Measurements from ENCODE around the gene GSK3A. TPM values are rescaled to one million over a fixed set of nuclear protein-coding genes. Genes with fewer than 3 reads are reported as not detected.

Gene GSK3A
- total RNA-seq, 4 donors from 2014 or later, result 19.1 to 32.6 (median 24.6) TPM

- H3K36me3 ChIP-seq, result peaks cover 3 to 7% of the 10 kb centered on the region in 2 donors
- H3K27ac ChIP-seq, result no peak overlapping the region
- TF ChIP-seq CTCF (IDR thresholded peaks at IDR 0.05), result no peak
- TF ChIP-seq POLR2A (IDR thresholded peaks at IDR 0.05), result no peak
- H3K4me3 ChIP-seq (replicated peaks in 1 of 3), result no peak overlapping the region
- no peaks in the 10 kb centered on the region for H3K9me3 ChIP-seq
- intact Hi-C loops (cut with DNase I), result no loop called here
- no peak for DNase-seq
- no peaks in the 10 kb centered on the region for H3K27me3 ChIP-seq
- no peaks in the 10 kb centered on the region for H3K4me1 ChIP-seq
- WGBS, 2 donors, result 84 to 88% methylated on average over 3 of the region's 3 CpGs
These were observed 48.7 kb downstream of the GSK3A start for GRCh38 chr19:42193706-42194105.

GRCh38 chr19:42193294-42193693 lies 49.1 kb downstream of the GSK3A start:
- no peaks in the 10 kb centered on the region for H3K27me3 ChIP-seq
- no peak for DNase-seq
- H3K4me3 ChIP-seq (replicated peaks in 1 of 3), result no peak overlapping the region
- H3K27ac ChIP-seq, result no peak overlapping the region
- H3K4me1 ChIP-seq, result no peaks in the 10 kb centered on the region
- intact Hi-C loops (cut with DNase I), result no loop called here
- H3K9me3 ChIP-seq, result no peaks in the 10 kb centered on the region
- TF ChIP-seq CTCF (IDR thresholded peaks at IDR 0.05) (no peak), POLR2A (IDR thresholded peaks at IDR 0.05) (no peak)
- peaks cover 0 to 3% of the 10 kb centered on the region in 2 donors for H3K36me3 ChIP-seq
- WGBS, 2 donors, result 83 to 88% methylated on average over 1 of the region's 1 CpG

GRCh38 chr19:42191855-42192254 lies 50.5 kb downstream of the GSK3A start:
- no peak overlapping the region for H3K4me3 ChIP-seq (replicated peaks in 1 of 3)
- H3K36me3 ChIP-seq, result no peaks in the 10 kb centered on the region
- H3K27ac ChIP-seq, result no peak overlapping the region
- no peaks in the 10 kb centered on the region for H3K27me3 ChIP-seq
- no peak for DNase-seq
- 67 to 76% methylated on average over 3 of the region's 3 CpGs for WGBS, 2 donors
- no peaks in the 10 kb centered on the region for H3K4me1 ChIP-seq
- TF ChIP-seq CTCF (IDR thresholded peaks at IDR 0.05), result no peak
- H3K9me3 ChIP-seq, result no peaks in the 10 kb centered on the region
- intact Hi-C loops (cut with DNase I), result no loop called here

- Histone ChIP-seq H3K4me1 (no peaks in the 10 kb centered on the region), H3K36me3 (no peaks in the 10 kb centered on the region), H3K4me3 (replicated peaks in 1 of 3) (no peak overlapping the region), H3K27me3 (no peaks in the 10 kb centered on the region), H3K9me3 (no peaks in the 10 kb centered on the region), H3K27ac (no peak overlapping the region)
- 78 to 93% methylated on average over 1 of the region's 1 CpG for WGBS, 2 donors
- intact Hi-C loops (cut with DNase I), result no loop called here
- no peak for TF ChIP-seq POLR2A (IDR thresholded peaks at IDR 0.05)
- TF ChIP-seq CTCF (IDR thresholded peaks at IDR 0.05), result no peak
- DNase-seq, result no peak
These were observed 51.1 kb downstream of the GSK3A start for GRCh38 chr19:42191330-42191729.

GRCh38 chr19:42189133-42189532 lies 53.3 kb downstream of the GSK3A start:
- no peaks in the 10 kb centered on the region for H3K36me3 ChIP-seq
- WGBS, 2 donors, result 74 to 78% methylated on average over 3 of the region's 3 CpGs
- H3K9me3 ChIP-seq, result no peaks in the 10 kb centered on the region
- H3K27me3 ChIP-seq, result no peaks in the 10 kb centered on the region
- no peak overlapping the region for H3K27ac ChIP-seq
- H3K4me1 ChIP-seq, result no peaks in the 10 kb centered on the region
- intact Hi-C loops (cut with DNase I), result no loop called here
- no peak overlapping the region for H3K4me3 ChIP-seq (replicated peaks in 1 of 3)
- DNase-seq, result no peak
- TF ChIP-seq POLR2A (IDR thresholded peaks at IDR 0.05) (no peak), CTCF (IDR thresholded peaks at IDR 0.05) (no peak)
